Lower lobe of right lung (tissue), 2 donors: ENCODE data around the gene KLF16. TPM values are rescaled to one million over a fixed set of nuclear protein-coding genes. Genes with fewer than 3 reads are reported as not detected.

Experiments
- ATAC-seq, 2 donors: fragments of 200-7000 bp; cut with Tn5 transposase; one replicate each; pipeline ENCODE4 v1.9.1; 2020 to 2022; ENCODE audit warnings: mild to moderate bottlenecking in 2 of 2, moderate library complexity in 2 of 2
- DNase-seq: peaks from one replicate; pipeline ENCODE4 v3.0.0-alpha.2; 2020
- H3K27ac ChIP-seq: fragments of 200-600 bp; one replicate; pipeline ENCODE4 v1.8.0; 2022
- H3K27me3 ChIP-seq: fragments of 200-600 bp; one replicate; pipeline ENCODE4 v1.8.0; 2022; ENCODE audit warnings: low read depth
- H3K36me3 ChIP-seq: fragments of 200-600 bp; one replicate; pipeline ENCODE4 v1.8.0; 2022; ENCODE audit warnings: mild to moderate bottlenecking
- H3K4me1 ChIP-seq: fragments of 200-600 bp; one replicate; pipeline ENCODE4 v1.8.0; 2022
- H3K4me3 ChIP-seq: fragments of 200-600 bp; one replicate; pipeline ENCODE4 v1.8.0; 2022; ENCODE audit warnings: mild to moderate bottlenecking
- H3K9me3 ChIP-seq: fragments of 200-600 bp; one replicate; pipeline ENCODE4 v1.8.0; 2022
- CTCF ChIP-seq: fragments of 200-600 bp; IDR thresholded peaks from one replicate; pipeline ENCODE4 v1.8.0; 2022; ENCODE audit warnings: antibody characterized with exemption, mild to moderate bottlenecking
- intact Hi-C: fragments of 100-400 bp; cut with DNase I; formaldehyde crosslinking; loops from one replicate; pipeline ENCODE4 v1.11.0; 2022
- total RNA-seq: library from RNA; stranded (reverse); fragmentation: NEBNext Ultra II Directional; extraction: Animal tissue kit (Norgen Biotek cat#: 25700); gene quantifications from one replicate; pipeline ENCODE4 v1.2.1, GENCODE V29; 2021
- donor health status: DM: no; HTN: yes; CAD: no; lungs with severe emphysema.

The KLF16 gene
- total RNA-seq, 1 donor from 2014 or later: 22.2 TPM

GRCh38 chr19:1826557-1827521, 36.5 kb downstream of the KLF16 start:
- intact Hi-C loops: no loop called here
- DNase-seq (no peak), ATAC-seq (peak in 1 of 2 donors; percentile 1)
- Histone ChIP-seq H3K9me3 (no peaks in the 10 kb centered on the region), H3K36me3 (peaks cover 78% of the 10 kb centered on the region), H3K27ac (no peak overlapping the region), H3K4me1 (no peaks in the 10 kb centered on the region), H3K4me3 (no peak overlapping the region), H3K27me3 (no peaks in the 10 kb centered on the region)
- no peak for TF ChIP-seq CTCF

GRCh38 chr19:1825909-1826556, 37.3 kb downstream of the KLF16 start:
- no peaks in the 10 kb centered on the region for H3K9me3 ChIP-seq
- H3K27me3 ChIP-seq: no peaks in the 10 kb centered on the region
- no peaks in the 10 kb centered on the region for H3K4me1 ChIP-seq
- ATAC-seq: peak; percentile 82
- peak; percentile 81 for DNase-seq
- peak; percentile 85 for TF ChIP-seq CTCF
- intact Hi-C loops: no loop called here
- H3K36me3 ChIP-seq: peaks cover 86% of the 10 kb centered on the region
- H3K27ac ChIP-seq: no peak overlapping the region
- H3K4me3 ChIP-seq: no peak overlapping the region

GRCh38 chr19:1824252-1824622, 39.1 kb downstream of the KLF16 start:
- ATAC-seq (no peak), DNase-seq (no peak)
- Histone ChIP-seq H3K36me3 (peaks cover 93% of the 10 kb centered on the region), H3K27me3 (no peaks in the 10 kb centered on the region), H3K4me1 (no peaks in the 10 kb centered on the region), H3K4me3 (no peak overlapping the region), H3K9me3 (no peaks in the 10 kb centered on the region), H3K27ac (no peak overlapping the region)
- intact Hi-C loops: no loop called here
- no peak for TF ChIP-seq CTCF

- DNase-seq: no peak
Measured at GRCh38 chr19:1823539-1824251, 39.7 kb downstream of the KLF16 start.

More at GRCh38 chr19:1823539-1824251, 39.7 kb downstream of the KLF16 start:
- TF ChIP-seq CTCF: no peak
- Histone ChIP-seq H3K4me1 (no peaks in the 10 kb centered on the region), H3K36me3 (peaks cover 96% of the 10 kb centered on the region), H3K9me3 (no peaks in the 10 kb centered on the region), H3K27ac (no peak overlapping the region), H3K27me3 (no peaks in the 10 kb centered on the region), H3K4me3 (no peak overlapping the region)
- intact Hi-C loops: no loop called here
- no peak for ATAC-seq
